Parathyroid adenoma (tissue), 2 donors: ENCODE data around the gene HLA-DPA1.

Experiments
- H2AFZ ChIP-seq: fragments of 300-600 bp; sonication (generic); one replicate; pipeline ENCODE4 v1.7.0; 2017; ENCODE audit warnings: antibody characterized with exemption, mild to moderate bottlenecking
- H3K27ac ChIP-seq: fragments of 300-600 bp; sonication (generic); one replicate; pipeline ENCODE4 v1.7.0; 2017
- H3K27me3 ChIP-seq: fragments of 300-600 bp; sonication (generic); one replicate; pipeline ENCODE4 v1.7.0; 2017; ENCODE audit warnings: low read length; ENCODE audit not compliant: control insufficient read depth, insufficient read depth
- H3K36me3 ChIP-seq: fragments of 300-600 bp; sonication (generic); one replicate; pipeline ENCODE4 v1.7.0; 2017; ENCODE audit warnings: low read length; ENCODE audit not compliant: control insufficient read depth, insufficient read depth
- H3K4me1 ChIP-seq: fragments of 300-600 bp; sonication (generic); one replicate; pipeline ENCODE4 v1.7.0; 2017; ENCODE audit warnings: control low read depth
- H3K4me2 ChIP-seq: fragments of 300-600 bp; sonication (generic); one replicate; pipeline ENCODE4 v1.7.0; 2017; ENCODE audit warnings: low read length
- H3K4me3 ChIP-seq: fragments of 300-600 bp; sonication (generic); one replicate; pipeline ENCODE4 v1.7.0; 2017; ENCODE audit warnings: low read depth, low read length
- H3K79me2 ChIP-seq: fragments of 300-600 bp; sonication (generic); one replicate; pipeline ENCODE4 v1.7.0; 2017; ENCODE audit warnings: control low read depth
- H3K9ac ChIP-seq: fragments of 300-600 bp; sonication (generic); one replicate; pipeline ENCODE4 v1.7.0; 2017; ENCODE audit warnings: mild to moderate bottlenecking
- H3K9me3 ChIP-seq: fragments of 300-600 bp; sonication (generic); one replicate; pipeline ENCODE4 v1.7.0; 2017; ENCODE audit warnings: low read length; ENCODE audit not compliant: control insufficient read depth
- TF ChIP-seq, protein P1 (sequence below): fragments of 300-600 bp; sonication (generic); IDR thresholded peaks from one replicate; pipeline ENCODE4 v1.7.0; 2017; ENCODE audit warnings: antibody characterized with exemption, mild to moderate bottlenecking
- donor health status: primary hyperparathyroidism.

HLA-DPA1 gene

DNA sequence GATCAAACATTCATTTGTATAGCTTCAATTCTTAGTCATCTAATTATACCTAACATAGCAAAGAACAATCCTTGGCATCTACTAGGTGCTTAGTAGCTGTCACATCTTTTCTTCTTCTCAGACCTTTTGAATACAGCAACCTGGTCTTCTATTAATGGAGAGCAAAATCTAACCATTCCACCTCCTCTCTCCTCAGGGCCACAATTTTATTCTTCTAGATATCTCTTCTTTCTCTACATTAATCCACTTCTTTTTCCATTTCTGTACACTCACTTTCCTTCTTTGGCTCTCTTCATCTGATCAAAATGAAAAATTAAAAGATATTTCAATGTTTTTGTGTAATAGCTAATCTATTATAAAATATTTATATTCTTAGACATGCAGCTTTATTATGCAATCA, 55.0 kb downstream of the HLA-DPA1 start:
- H3K79me2 ChIP-seq, result no peaks in the 10 kb centered on the region
- no peaks in the 10 kb centered on the region for H3K4me1 ChIP-seq
- no peak overlapping the region for H3K9ac ChIP-seq
- no peak overlapping the region for H2AFZ ChIP-seq
- H3K4me3 ChIP-seq, result no peak overlapping the region
- TF ChIP-seq, protein P1, sequence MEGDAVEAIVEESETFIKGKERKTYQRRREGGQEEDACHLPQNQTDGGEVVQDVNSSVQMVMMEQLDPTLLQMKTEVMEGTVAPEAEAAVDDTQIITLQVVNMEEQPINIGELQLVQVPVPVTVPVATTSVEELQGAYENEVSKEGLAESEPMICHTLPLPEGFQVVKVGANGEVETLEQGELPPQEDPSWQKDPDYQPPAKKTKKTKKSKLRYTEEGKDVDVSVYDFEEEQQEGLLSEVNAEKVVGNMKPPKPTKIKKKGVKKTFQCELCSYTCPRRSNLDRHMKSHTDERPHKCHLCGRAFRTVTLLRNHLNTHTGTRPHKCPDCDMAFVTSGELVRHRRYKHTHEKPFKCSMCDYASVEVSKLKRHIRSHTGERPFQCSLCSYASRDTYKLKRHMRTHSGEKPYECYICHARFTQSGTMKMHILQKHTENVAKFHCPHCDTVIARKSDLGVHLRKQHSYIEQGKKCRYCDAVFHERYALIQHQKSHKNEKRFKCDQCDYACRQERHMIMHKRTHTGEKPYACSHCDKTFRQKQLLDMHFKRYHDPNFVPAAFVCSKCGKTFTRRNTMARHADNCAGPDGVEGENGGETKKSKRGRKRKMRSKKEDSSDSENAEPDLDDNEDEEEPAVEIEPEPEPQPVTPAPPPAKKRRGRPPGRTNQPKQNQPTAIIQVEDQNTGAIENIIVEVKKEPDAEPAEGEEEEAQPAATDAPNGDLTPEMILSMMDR, result no peak
- peak overlapping the region; percentile 70 for H3K27ac ChIP-seq
- no peaks in the 10 kb centered on the region for H3K9me3 ChIP-seq
- H3K27me3 ChIP-seq, result no peaks in the 10 kb centered on the region
- no peak overlapping the region for H3K4me2 ChIP-seq
- no peaks in the 10 kb centered on the region for H3K36me3 ChIP-seq

DNA sequence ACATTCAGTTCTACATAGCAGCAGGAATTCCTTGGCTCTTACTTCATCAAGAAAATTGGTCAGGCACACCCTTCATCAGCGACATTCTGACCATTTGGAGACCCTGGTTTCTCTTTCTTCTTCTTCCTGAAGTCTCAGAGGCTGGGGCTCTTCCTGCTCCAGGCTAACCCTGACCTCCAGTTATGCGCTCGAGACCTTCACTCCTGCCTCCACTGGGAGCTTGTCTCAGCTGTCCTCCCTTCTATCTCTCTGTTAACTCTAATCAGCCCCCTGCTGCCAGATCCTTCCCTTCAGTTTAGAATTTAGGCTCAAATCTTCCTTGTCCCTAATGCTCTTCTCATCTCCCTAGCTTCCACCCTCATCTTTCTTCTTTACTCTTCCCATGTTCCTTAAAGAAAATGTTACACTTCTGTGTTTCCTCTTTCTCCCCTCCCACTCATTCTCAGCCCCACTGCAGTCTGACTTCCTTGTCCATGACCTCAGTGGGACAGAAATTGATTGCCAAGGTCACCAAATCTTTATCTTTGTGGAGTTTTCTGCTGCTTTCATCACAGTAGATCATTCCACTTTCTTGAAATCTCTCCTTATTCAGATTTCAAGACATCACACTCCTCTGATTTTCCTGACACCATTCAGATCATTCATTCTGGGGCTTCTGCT, 55.6 kb downstream of the HLA-DPA1 start:
- TF ChIP-seq, protein P1, result no peak
- Histone ChIP-seq H2AFZ (no peak overlapping the region), H3K4me3 (no peak overlapping the region), H3K4me2 (no peak overlapping the region), H3K36me3 (no peaks in the 10 kb centered on the region), H3K79me2 (no peaks in the 10 kb centered on the region), H3K27ac (peak overlapping the region; percentile 70), H3K9me3 (no peaks in the 10 kb centered on the region), H3K9ac (no peak overlapping the region), H3K4me1 (no peaks in the 10 kb centered on the region), H3K27me3 (no peaks in the 10 kb centered on the region)

- H3K27ac ChIP-seq, result no peak overlapping the region
These were observed 56.4 kb downstream of the HLA-DPA1 start for GRCh38 chr6:33017018-33017417.

GRCh38 chr6:33015798-33016197, 57.7 kb downstream of the HLA-DPA1 start:
- Histone ChIP-seq H3K36me3 (no peaks in the 10 kb centered on the region), H3K4me3 (no peak overlapping the region), H3K4me1 (no peaks in the 10 kb centered on the region), H3K4me2 (no peak overlapping the region), H3K9ac (no peak overlapping the region), H3K9me3 (no peaks in the 10 kb centered on the region), H3K27ac (no peak overlapping the region), H2AFZ (no peak overlapping the region), H3K79me2 (no peaks in the 10 kb centered on the region), H3K27me3 (no peaks in the 10 kb centered on the region)
- TF ChIP-seq, protein P1, result no peak

More at GRCh38 chr6:33017018-33017417, 56.4 kb downstream of the HLA-DPA1 start:
- H3K4me1 ChIP-seq, result no peaks in the 10 kb centered on the region
- H3K9me3 ChIP-seq, result no peaks in the 10 kb centered on the region
- no peak overlapping the region for H3K9ac ChIP-seq
- TF ChIP-seq, protein P1, result no peak
- no peaks in the 10 kb centered on the region for H3K79me2 ChIP-seq
- H2AFZ ChIP-seq, result no peak overlapping the region
- H3K36me3 ChIP-seq, result no peaks in the 10 kb centered on the region
- H3K4me2 ChIP-seq, result no peak overlapping the region
- H3K4me3 ChIP-seq, result no peak overlapping the region
- H3K27me3 ChIP-seq, result no peaks in the 10 kb centered on the region
